ENCODE measurements around the gene RTKN. TPM values are rescaled to one million over a fixed set of nuclear protein-coding genes. Genes with fewer than 3 reads are reported as not detected.

The RTKN gene
- polyA plus RNA-seq, 1 of the 3 experiments (the other 2 are of a cell fraction): 22.6 TPM

DNA sequence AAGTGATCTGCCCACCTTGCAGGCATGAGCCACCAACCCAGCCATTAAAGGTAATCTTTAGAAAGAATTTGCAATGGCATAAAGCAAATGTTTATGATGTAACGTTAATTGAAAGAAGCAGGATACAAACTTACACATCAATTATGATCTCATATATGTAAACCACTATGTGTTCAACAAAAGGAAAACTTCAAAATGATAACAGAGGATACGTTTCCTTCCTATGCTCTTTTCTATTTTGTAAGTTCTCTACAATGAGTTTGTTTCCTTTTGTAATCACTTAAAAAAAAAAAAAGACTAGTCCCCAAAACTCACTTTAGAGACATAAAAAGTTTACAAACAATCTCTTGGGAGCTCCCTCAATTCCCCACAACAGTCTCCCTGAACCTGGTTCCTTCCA, 21.7 kb downstream of the RTKN start:
- Histone ChIP-seq H3K36me3 (replicated peaks in 1 of 2; ENCODE audit: control insufficient read depth in 1 of 2, insufficient read depth in 2 of 2, low read length in 1 of 2) (peaks cover 0 to 6% of the 10 kb centered on the region in 2 experiments), H3K27ac (ENCODE audit: low read depth in 2 of 2, low read length in 1 of 2) (no peak overlapping the region), H4K20me1 (ENCODE audit: insufficient read depth) (no peaks in the 10 kb centered on the region), H3K9me2 (no peaks in the 10 kb centered on the region), H2AFZ (ENCODE audit: low read depth) (no peak overlapping the region; the same call in 1 of the 2 replicates), H3K27me3 (ENCODE audit: insufficient read depth) (no peaks in the 10 kb centered on the region), H3K4me2 (no peak overlapping the region), H3K9me3 (no peaks in the 10 kb centered on the region), H3F3A (replicated peaks; ENCODE audit: insufficient read depth) (peaks cover 4% of the 10 kb centered on the region), H3K79me2 (ENCODE audit: insufficient read depth) (no peaks in the 10 kb centered on the region), H3K4me1 (ENCODE audit: control insufficient read depth in 1 of 2, insufficient read depth in 2 of 2, low read depth in 1 of 2, low read length in 1 of 2) (peaks cover 0 to 16% of the 10 kb centered on the region in 2 experiments; a peak in 1 of 4 replicates), H3K9ac (no peak overlapping the region), H3K4me3 (ENCODE audit: low read depth in 2 of 2, low read length in 1 of 2) (no peak overlapping the region)
- TF ChIP-seq SMC3 (IDR thresholded peaks at IDR 0.05; ENCODE audit: low read depth, low read length): no peak
- TF ChIP-seq RCOR1 (IDR thresholded peaks at IDR 0.05; ENCODE audit: low read length): no peak
- no peak for TF ChIP-seq PBX3 (IDR thresholded peaks at IDR 0.05)
- TF ChIP-seq FOXJ3 (CRISPR knock-in tag; IDR thresholded peaks at IDR 0.05): no peak
- TF ChIP-seq TCF12 (IDR thresholded peaks at IDR 0.05): no peak
- no peak for TF ChIP-seq RAD21 (IDR thresholded peaks at IDR 0.05; ENCODE audit: low read length)
- no peak for TF ChIP-seq RXRA (IDR thresholded peaks at IDR 0.05; ENCODE audit: borderline replicate concordance, low read depth)
- 98% methylated on average over 2 of the region's 2 CpGs for WGBS (ENCODE audit: low lambda C conversion rate)
- CTCF ChIA-PET: interaction anchor here (1.0 to 3.8 kb wide), 2 partner anchors 28 to 170 kb away, joined by 3 to 22 read pairs; no protein-coding TSS in a partner anchor
- no peak for DNase-seq
- POLR2A ChIA-PET: interaction anchor here (1.2 kb wide), 1 partner anchor 31 kb away, joined by 6 read pairs; no protein-coding TSS in a partner anchor

- Histone ChIP-seq H3K9me2 (no peaks in the 10 kb centered on the region), H3K4me3 (ENCODE audit: low read depth in 2 of 2, low read length in 1 of 2) (no peak overlapping the region), H3F3A (replicated peaks; ENCODE audit: insufficient read depth) (peaks cover 4% of the 10 kb centered on the region), H4K20me1 (ENCODE audit: insufficient read depth) (no peaks in the 10 kb centered on the region), H3K9ac (no peak overlapping the region), H3K79me2 (ENCODE audit: insufficient read depth) (no peaks in the 10 kb centered on the region), H3K27me3 (ENCODE audit: insufficient read depth) (no peaks in the 10 kb centered on the region), H3K27ac (ENCODE audit: low read depth in 2 of 2, low read length in 1 of 2) (no peak overlapping the region), H3K4me1 (ENCODE audit: control insufficient read depth in 1 of 2, insufficient read depth in 2 of 2, low read depth in 1 of 2, low read length in 1 of 2) (peaks cover 0 to 16% of the 10 kb centered on the region in 2 experiments; a peak in 1 of 4 replicates), H3K9me3 (no peaks in the 10 kb centered on the region), H3K36me3 (replicated peaks in 1 of 2; ENCODE audit: control insufficient read depth in 1 of 2, insufficient read depth in 2 of 2, low read length in 1 of 2) (peaks cover 0 to 3% of the 10 kb centered on the region in 2 experiments), H2AFZ (ENCODE audit: low read depth) (no peak overlapping the region), H3K4me2 (no peak overlapping the region)
- DNase-seq: no peak
- CTCF ChIA-PET: interaction anchor here (1.5 kb wide), 2 partner anchors 27 to 169 kb away, joined by 4 to 5 read pairs; no protein-coding TSS in a partner anchor
- WGBS (ENCODE audit: low lambda C conversion rate): 91% methylated on average over 1 of the region's 1 CpG
- POLR2A ChIA-PET: no interaction called here
- no peak for TF ChIP-seq GATA2 (CRISPR knock-in tag; IDR thresholded peaks at IDR 0.05)
- no peak for TF ChIP-seq YY1 (IDR thresholded peaks at IDR 0.05; ENCODE audit: low read depth)
- no peak for TF ChIP-seq CHD2 (IDR thresholded peaks at IDR 0.05; ENCODE audit: low read length, partially characterized antibody)
- no peak for TF ChIP-seq SIN3A (IDR thresholded peaks at IDR 0.05; ENCODE audit: borderline replicate concordance, low read depth, low read length)
- TF ChIP-seq CTCF (IDR thresholded peaks at IDR 0.05): no peak
- no peak for TF ChIP-seq RXRA (IDR thresholded peaks at IDR 0.05; ENCODE audit: borderline replicate concordance, low read depth)
- TF ChIP-seq ELF1 (IDR thresholded peaks at IDR 0.05): no peak
- TF ChIP-seq SMC3 (IDR thresholded peaks at IDR 0.05; ENCODE audit: low read depth, low read length): no peak
- TF ChIP-seq MEF2A (IDR thresholded peaks at IDR 0.05; ENCODE audit: borderline replicate concordance, low read depth): no peak
- no peak for TF ChIP-seq FOXM1 (IDR thresholded peaks at IDR 0.05; ENCODE audit: low read depth)
Measured at GRCh38 chr2:74419345-74419744, 22.4 kb downstream of the RTKN start.
